HCT116 (cell line): Measurements from ENCODE around the gene OR2L8. TPM values are rescaled to one million over a fixed set of nuclear protein-coding genes. Genes with fewer than 3 reads are reported as not detected.

ENCODE experiments used
- ATAC-seq: fragments of 200-7000 bp; cut with Tn5 transposase; 2 replicates; pipeline ENCODE4 v1.9.1; 2020; ENCODE audit warnings: mild to moderate bottlenecking, moderate library complexity
- BruUV-seq: library from RNA; stranded (reverse); fragments of 400-500 nt; replicated peaks from 2 replicates; lab custom pipeline; 2021; lab: Mats Ljungman, UMichigan
- CTCF ChIA-PET: fragments of 300-600 bp; sonication (Branson Sonifier 250); formaldehyde crosslinking; loops from one replicate; lab custom pipeline; 2021; ENCODE audit warnings: antibody characterized with exemption; lab: Charles Lee
- POLR2A ChIA-PET: fragments of 300-600, 350-600 bp; sonication (Branson Sonifier 250); formaldehyde crosslinking; loops from one replicate; lab custom pipeline; 2021; ENCODE audit warnings: antibody characterized with exemption; lab: Charles Lee
- RAD21 ChIA-PET, 2 experiments: fragments of 300-600 bp; sonication (Branson Sonifier 250); formaldehyde crosslinking; loops; one replicate each; lab custom pipeline; 2023; ENCODE audit warnings: low total read pairs in 2 of 2; ENCODE audit not compliant: uncharacterized antibody in 2 of 2, unreplicated experiment in 2 of 2, low non-redundant PET in 1 of 2; lab: Charles Lee
- DNase-seq: peaks from one replicate; pipeline ENCODE4 v3.0.0-alpha.2; 2010; ENCODE audit warnings: low read depth, low spot score
- H2AFZ ChIP-seq: fragments of 200-600 bp; shearing (Covaris generic), sonication (generic); 2 replicates; pipeline ENCODE4 v1.6.1; 2017; ENCODE audit warnings: low read depth, mixed run types, mixed read lengths, antibody characterized with exemption, low read length; ENCODE audit not compliant: poor library complexity, severe bottlenecking
- H3K27ac ChIP-seq: 2 replicates; pipeline ENCODE4 v1.5.1; 2012; ENCODE audit warnings: low read depth, low read length
- H3K27me3 ChIP-seq: fragments of 200-600 bp; sonication (generic); 2 replicates; pipeline ENCODE4 v1.6.1; 2016; ENCODE audit warnings: mixed run types, low read length, mixed read lengths; ENCODE audit not compliant: insufficient read depth
- H3K36me3 ChIP-seq, 2 experiments: fragments of 200-500 bp in 1 of 2; fragments of 200-600 bp in 1 of 2; sonication (Bioruptor generic) in 1 of 2; sonication (generic) in 1 of 2; 2 replicates each; pipeline versions ENCODE4 v1.5.1 to v1.6.1; 2014 to 2016; ENCODE audit warnings: low read length in 2 of 2, inconsistent platforms in 1 of 2, mixed read lengths in 1 of 2, mixed run types in 1 of 2; ENCODE audit not compliant: insufficient read depth in 2 of 2, control insufficient read depth in 1 of 2
- H3K4me1 ChIP-seq, 2 experiments: fragments of 200-600 bp in 1 of 2; sonication (generic) in 1 of 2; 2 replicates each; pipeline versions ENCODE4 v1.5.1 to v1.6.1; 2012 to 2017; ENCODE audit warnings: low read length in 2 of 2, inconsistent platforms in 1 of 2, mild to moderate bottlenecking in 1 of 2, mixed read lengths in 1 of 2, mixed run types in 1 of 2, moderate library complexity in 1 of 2; ENCODE audit not compliant: insufficient read depth in 2 of 2, control insufficient read depth in 1 of 2
- H3K4me2 ChIP-seq: fragments of 200-600 bp; sonication (generic); 2 replicates; pipeline ENCODE4 v1.6.1; 2017; ENCODE audit warnings: mixed run types, low read length, mixed read lengths
- H3K4me3 ChIP-seq, 2 experiments: fragments of 200-600 bp in 1 of 2; sonication (generic) in 1 of 2; replicated peaks in 1 of 2; 2 replicates each; pipeline ENCODE4 v1.5.1; 2011 to 2016; ENCODE audit warnings: low read length in 2 of 2, control low read depth in 1 of 2, low read depth in 1 of 2, mild to moderate bottlenecking in 1 of 2, mixed read lengths in 1 of 2, mixed run types in 1 of 2
- H3K79me2 ChIP-seq: fragments of 200-600 bp; sonication (generic); 2 replicates; pipeline ENCODE4 v1.6.1; 2017; ENCODE audit warnings: mild to moderate bottlenecking, mixed run types, low read length, moderate library complexity, mixed read lengths; ENCODE audit not compliant: insufficient read depth
- H3K9ac ChIP-seq: fragments of 200-600 bp; sonication (generic); 2 replicates; pipeline ENCODE4 v1.6.1; 2016; ENCODE audit warnings: low read length, mixed read lengths
- H3K9me2 ChIP-seq: fragments of 200-600 bp; sonication (generic), shearing (Covaris generic); 2 replicates; pipeline ENCODE4 v1.6.1; 2017; ENCODE audit warnings: mixed run types, mild to moderate bottlenecking, moderate library complexity; ENCODE audit not compliant: insufficient read depth
- H3K9me3 ChIP-seq, 2 experiments: fragments of 200-500 bp in 1 of 2; fragments of 200-600 bp in 1 of 2; sonication (Bioruptor generic) in 1 of 2; sonication (generic) in 1 of 2; 2 replicates each; pipeline ENCODE4 v1.6.1; 2014 to 2017; ENCODE audit warnings: low read length in 2 of 2, mixed read lengths in 2 of 2, inconsistent platforms in 1 of 2, low read depth in 1 of 2, mild to moderate bottlenecking in 1 of 2, mixed run types in 1 of 2, moderate library complexity in 1 of 2; ENCODE audit not compliant: control insufficient read depth in 1 of 2, insufficient read depth in 1 of 2
- H4K20me1 ChIP-seq: fragments of 200-600 bp; sonication (generic), shearing (Covaris generic); 2 replicates; pipeline ENCODE4 v1.6.1; 2017; ENCODE audit warnings: mixed run types, mild to moderate bottlenecking, moderate library complexity; ENCODE audit not compliant: insufficient read depth
- CBX3 ChIP-seq: IDR thresholded peaks from 2 replicates; pipeline ENCODE4 v1.6.1; 2012; ENCODE audit warnings: low read depth
- CEBPB ChIP-seq: IDR thresholded peaks from 2 replicates; pipeline ENCODE4 v1.6.1; 2012; ENCODE audit warnings: low read depth
- EGR1 ChIP-seq: IDR thresholded peaks from 2 replicates; pipeline ENCODE4 v1.6.1; 2012; ENCODE audit warnings: low read depth
- FOSL1 ChIP-seq: IDR thresholded peaks from 2 replicates; pipeline ENCODE4 v1.6.1; 2012; ENCODE audit warnings: low read depth
- intact Hi-C: fragments of 100-400 bp; cut with micrococcal nuclease; formaldehyde crosslinking; loops from 2 replicates; pipeline ENCODE4 v1.10.0; 2022
- total RNA-seq: library from RNA; stranded (reverse); gene quantifications from one replicate; pipeline ENCODE4 v1.2.1, GENCODE V29; 2021; ENCODE audit not compliant: unreplicated experiment

OR2L8 gene
- total RNA-seq, 1 experiment from 2014 or later = not detected

DNA sequence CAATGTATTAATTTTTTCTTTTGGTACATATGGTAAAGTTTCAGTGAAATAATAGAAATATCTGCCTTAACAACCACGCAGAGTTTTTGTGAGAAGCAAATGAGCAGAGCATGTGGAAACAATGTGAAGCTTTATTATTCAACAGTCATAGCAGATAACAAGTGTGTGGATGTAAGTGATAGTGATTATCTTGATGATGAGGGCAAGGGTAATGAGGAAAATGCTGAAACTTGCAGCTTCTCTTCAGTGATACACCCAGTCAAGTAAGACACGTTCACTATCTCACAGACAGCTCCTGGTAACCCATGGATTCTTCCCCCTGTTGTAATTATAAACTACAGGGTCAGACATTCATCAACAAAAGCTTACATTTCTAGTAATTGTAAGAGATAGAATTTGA, 50.2 kb downstream of the OR2L8 start:
- no peaks in the 10 kb centered on the region for H3K9me2 ChIP-seq
- TF ChIP-seq FOSL1 (no peak), EGR1 (no peak), CBX3 (no peak), CEBPB (no peak)
- H4K20me1 ChIP-seq = no peaks in the 10 kb centered on the region
- no peak overlapping the region for H2AFZ ChIP-seq
- ChIA-PET RAD21 (no interaction called here), CTCF (no interaction called here), POLR2A (no interaction called here)
- H3K9ac ChIP-seq = no peak overlapping the region
- intact Hi-C loops = no loop called here
- no peak for ATAC-seq
- H3K27ac ChIP-seq = no peak overlapping the region
- peaks cover 4 to 15% of the 10 kb centered on the region in 2 experiments; a peak in 2 of 4 replicates for H3K9me3 ChIP-seq
- H3K27me3 ChIP-seq = no peaks in the 10 kb centered on the region
- H3K4me1 ChIP-seq = no peaks in the 10 kb centered on the region
- no TSS peak for BruUV-seq
- no peak overlapping the region for H3K4me2 ChIP-seq
- no peaks in the 10 kb centered on the region for H3K79me2 ChIP-seq
- DNase-seq = no peak
- no peaks in the 10 kb centered on the region for H3K36me3 ChIP-seq
- H3K4me3 ChIP-seq = no peak overlapping the region

Other genes with a start within 250 kb of the OR2L8 start
- gene OR6F1, start 232.2 kb upstream of the OR2L8 start, total RNA-seq = not detected
- not detected for gene OR14K1, start 210.2 kb upstream of the OR2L8 start, total RNA-seq
- not detected for gene OR14A2, start 200.7 kb upstream of the OR2L8 start, total RNA-seq
- not detected for gene OR1C1, start 188.3 kb upstream of the OR2L8 start, total RNA-seq
- not detected for gene OR14A16, start 124.7 kb upstream of the OR2L8 start, total RNA-seq
- not detected for gene OR11L1, start 107.0 kb upstream of the OR2L8 start, total RNA-seq
- gene TRIM58, start 91.7 kb upstream of the OR2L8 start, total RNA-seq = not detected
- gene OR2W3, start 53.3 kb upstream of the OR2L8 start, total RNA-seq = not detected
- not detected for gene OR2T8, start 28.6 kb upstream of the OR2L8 start, total RNA-seq
- gene OR2AJ1, start 24.0 kb upstream of the OR2L8 start, total RNA-seq = not detected
- gene OR2AK2, start 16.4 kb downstream of the OR2L8 start, total RNA-seq = not detected
- not detected for gene OR2L5, start 64.8 kb downstream of the OR2L8 start, total RNA-seq
- gene OR2L2, start 81.2 kb downstream of the OR2L8 start, total RNA-seq = not detected
- gene OR2L3, start 98.0 kb downstream of the OR2L8 start, total RNA-seq = not detected
- not detected for gene OR2L13, start 146.3 kb downstream of the OR2L8 start, total RNA-seq
- not detected for gene OR2M5, start 196.3 kb downstream of the OR2L8 start, total RNA-seq
- not detected for gene OR2M2, start 226.0 kb downstream of the OR2L8 start, total RNA-seq
- gene OR2M3, start 248.4 kb downstream of the OR2L8 start, total RNA-seq = not detected